GM23338 (cell line): Measurements from ENCODE around the gene DUSP3.

Experiments used
- CREB1 ChIP-seq: fragments of 250-450 bp; sonication (Bioruptor Pico); IDR thresholded peaks from 2 replicates; pipeline ENCODE4 v1.5.0; 2020; ENCODE audit warnings: low read depth, mild to moderate bottlenecking, moderate library complexity
- CTCF ChIP-seq, 2 experiments: fragments of 200-600 bp in 1 of 2; sonication (generic) in 1 of 2; conservative IDR thresholded peaks; 2 replicates each; pipeline versions ENCODE4 v1.5.1 to v1.6.1; 2016 to 2017; ENCODE audit warnings: antibody characterized with exemption in 2 of 2, low read depth in 2 of 2, mild to moderate bottlenecking in 2 of 2, moderate library complexity in 1 of 2
- ETS1 ChIP-seq: IDR thresholded peaks from 2 replicates; pipeline ENCODE4 v1.6.1; 2016; ENCODE audit warnings: antibody characterized with exemption
- EZH2 ChIP-seq: fragments of 200-600 bp; sonication (generic); IDR thresholded peaks from one replicate; pipeline ENCODE4 v1.8.0; 2017; ENCODE audit warnings: antibody characterized with exemption, mild to moderate bottlenecking, low read depth; ENCODE audit not compliant: unreplicated experiment
- EZH2phosphoT487 ChIP-seq: fragments of 200-600 bp; sonication (generic); IDR thresholded peaks from one replicate; pipeline ENCODE4 v1.8.1; 2018; ENCODE audit warnings: antibody characterized with exemption; ENCODE audit not compliant: unreplicated experiment
- POLR2AphosphoS5 ChIP-seq: IDR thresholded peaks from 2 replicates; pipeline ENCODE4 v1.6.1; 2016; ENCODE audit warnings: antibody characterized with exemption, low read depth
- STAT1 ChIP-seq: IDR thresholded peaks from one replicate; pipeline ENCODE4 v1.6.1; 2016; ENCODE audit warnings: antibody characterized with exemption; ENCODE audit not compliant: unreplicated experiment
- ZNF462 ChIP-seq: fragments of 250-450 bp; sonication (Bioruptor Pico); IDR thresholded peaks from 2 replicates; pipeline ENCODE4 v1.5.0; 2020; ENCODE audit warnings: mild to moderate bottlenecking, moderate library complexity

- TF ChIP-seq CTCF (conservative IDR thresholded peaks at IDR 0.05; ENCODE audit: low read depth in 2 of 2): no peak
- no peak for TF ChIP-seq EZH2
- no peak for TF ChIP-seq EZH2phosphoT487
- no peak for TF ChIP-seq CREB1
- TF ChIP-seq POLR2AphosphoS5: no peak
- TF ChIP-seq STAT1: no peak
- TF ChIP-seq ETS1: no peak
- TF ChIP-seq ZNF462 (CRISPR knock-in tag): no peak
Measured at GRCh38 chr17:43718544-43718943, 60.2 kb downstream of the DUSP3 start.
